ENCODE results near the gene TRIM13.
"Not testable (repeated sequence)": the region's sequence is repeated elsewhere in the genome, so short reads cannot be mapped to it uniquely, and the experiment has no call there.

TRIM13 gene

DNA sequence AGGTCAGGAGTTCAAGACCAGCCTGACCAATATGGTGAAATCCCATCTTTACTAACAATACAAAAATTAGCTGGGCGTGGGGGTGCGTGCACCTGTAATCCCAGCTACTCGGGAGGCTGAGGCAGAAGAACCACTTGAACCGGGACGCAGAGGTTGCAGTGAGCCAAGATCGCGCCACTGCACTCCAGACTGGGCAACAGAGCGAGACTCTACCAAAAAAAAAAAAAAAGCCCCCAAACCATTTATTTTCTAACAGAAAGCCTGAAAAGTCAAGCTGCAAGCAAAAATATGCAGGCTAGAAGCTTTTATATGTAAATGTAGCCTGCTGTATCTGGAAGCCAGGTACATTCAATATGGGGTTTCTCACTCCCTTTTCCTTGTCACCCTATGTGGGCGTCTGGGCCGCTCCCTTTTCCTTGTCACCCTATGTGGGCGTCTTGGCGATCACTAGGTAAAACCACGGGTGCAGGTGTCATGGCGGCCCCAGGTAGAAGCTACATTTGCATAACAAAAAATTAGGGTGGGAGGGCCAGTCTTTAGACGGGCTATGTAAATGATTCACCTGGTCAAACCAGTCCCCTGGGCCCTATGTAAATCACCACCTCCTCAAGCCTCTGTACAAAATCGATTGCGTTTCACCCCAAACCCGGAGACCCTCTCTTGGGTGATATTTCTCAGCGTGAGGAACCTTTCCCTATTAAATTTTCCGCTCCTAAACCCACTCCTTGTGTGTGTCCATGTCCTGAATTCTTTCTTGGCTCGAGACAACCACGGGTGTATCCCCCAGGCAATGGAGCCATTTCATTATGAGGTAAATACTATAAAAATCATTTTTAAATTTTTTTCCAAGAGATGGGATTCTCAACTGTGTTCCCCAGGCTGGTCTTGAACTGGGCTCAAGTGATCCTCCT, 2.1 kb downstream of the TRIM13 start:
- no peak for DNase-seq

DNA sequence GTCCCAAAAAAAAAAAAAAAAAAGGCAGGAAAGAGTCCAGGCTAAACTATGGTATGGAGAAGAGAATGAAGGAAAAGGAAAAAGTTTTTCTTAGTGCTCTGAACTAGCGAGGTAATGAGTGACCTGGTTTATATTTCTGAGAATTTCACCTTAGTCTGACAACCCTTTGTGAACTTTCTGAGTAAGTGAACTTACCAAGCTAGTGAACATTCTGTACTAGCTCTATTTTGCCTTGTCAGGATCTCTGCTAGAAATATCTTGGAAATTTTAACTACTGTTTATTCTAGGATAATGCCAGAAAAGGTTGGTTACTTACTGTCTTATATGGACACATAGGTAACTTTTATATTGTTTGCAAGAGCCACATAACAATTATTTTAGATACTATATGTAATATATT, 4.4 kb downstream of the TRIM13 start:
- no peak for DNase-seq

DNA sequence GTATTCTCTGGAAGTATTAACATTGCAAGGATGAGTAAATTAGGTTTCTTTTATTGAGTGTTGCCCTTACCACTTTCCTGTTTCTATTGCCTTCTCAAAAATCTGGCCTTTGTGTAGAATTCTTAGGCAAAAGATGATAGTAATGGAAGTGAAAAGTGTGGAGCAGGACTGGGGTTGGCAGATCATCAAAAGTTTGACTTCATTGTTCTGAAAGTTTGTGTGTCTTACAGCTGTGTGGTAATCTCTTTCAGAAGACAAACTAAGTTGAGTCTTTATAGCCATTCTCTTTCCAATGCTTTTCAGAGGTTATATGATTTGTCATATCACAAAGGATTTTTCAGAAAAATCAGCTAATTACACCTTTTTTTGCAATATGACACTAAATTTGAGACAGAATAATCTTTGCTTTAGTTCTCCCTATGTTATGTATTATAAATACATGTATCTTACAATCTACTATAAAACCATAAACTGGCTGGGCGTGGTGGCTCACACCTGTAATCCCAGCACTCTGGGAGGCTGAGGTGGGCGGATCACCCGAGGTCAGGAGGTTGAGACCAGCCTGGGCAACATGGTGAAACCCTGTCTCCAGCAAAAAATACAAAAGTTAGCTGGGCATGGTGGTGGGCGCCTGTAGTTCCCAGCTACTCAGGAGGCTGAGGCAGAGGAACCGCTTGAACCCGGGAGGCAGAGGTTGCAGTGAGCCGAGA, 9.7 kb downstream of the TRIM13 start:
- DNase-seq, result no peak

DNA sequence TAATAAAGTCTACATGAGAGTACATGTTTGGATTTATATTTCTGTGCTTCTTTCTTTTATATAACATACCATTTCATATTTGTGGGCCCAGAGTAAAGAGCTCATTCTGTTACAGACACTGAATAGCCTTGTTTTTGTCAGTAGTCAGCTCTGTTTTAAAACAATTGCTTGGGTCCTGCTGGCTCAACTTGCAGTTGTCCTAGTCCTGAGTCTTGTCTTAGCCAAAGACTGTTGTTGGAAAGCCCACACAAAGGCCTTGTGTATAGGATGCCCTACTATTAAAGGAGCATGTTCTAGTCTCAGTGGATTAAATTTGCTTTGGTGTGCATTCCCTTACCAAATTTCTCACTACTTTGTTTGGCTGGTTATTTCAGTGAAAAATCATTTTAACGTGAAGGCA, 14.6 kb downstream of the TRIM13 start:
- DNase-seq, result no peak

- DNase-seq, result no peak
These were observed 15.7 kb downstream of the TRIM13 start for GRCh38 chr13:50012396-50013169.

GRCh38 chr13:50014386-50014785, 17.5 kb downstream of the TRIM13 start:
- DNase-seq, result no peak

GRCh38 chr13:50015258-50015657, 18.4 kb downstream of the TRIM13 start, which contains the start of gene KCNRG:
KCNRG (plus strand) TSS chr13:50015444; CDS start chr13:50015494, 50 bp downstream.
- no peak for DNase-seq

GRCh38 chr13:50015750-50016149, 18.9 kb downstream of the TRIM13 start:
- no peak for DNase-seq

GRCh38 chr13:50016444-50016843, 19.6 kb downstream of the TRIM13 start:
- DNase-seq, result no peak

GRCh38 chr13:50017819-50018218, 21.0 kb downstream of the TRIM13 start:
- DNase-seq, result no peak

DNA sequence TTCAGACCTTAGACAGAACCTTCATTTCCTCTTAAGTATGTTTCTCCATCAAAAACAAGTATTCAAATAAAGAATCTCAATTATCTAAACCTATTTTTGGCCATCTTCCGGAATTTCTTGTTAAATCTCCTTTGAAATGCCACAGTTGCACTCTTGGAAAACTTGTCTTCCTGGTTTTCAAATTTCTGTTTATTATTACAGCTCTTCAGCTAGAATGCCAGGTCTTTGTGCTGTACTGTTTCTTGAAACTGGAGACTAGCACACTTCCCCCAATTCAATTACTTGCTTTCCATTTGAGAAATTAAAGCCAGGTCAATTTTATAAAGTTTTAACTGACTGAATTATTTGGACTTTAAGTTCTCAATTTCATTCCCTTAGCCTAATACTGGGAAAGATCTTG, 28.6 kb downstream of the TRIM13 start:
- DNase-seq, result no peak

GRCh38 chr13:50026788-50027473, 30.1 kb downstream of the TRIM13 start:
- no peak for DNase-seq

DNA sequence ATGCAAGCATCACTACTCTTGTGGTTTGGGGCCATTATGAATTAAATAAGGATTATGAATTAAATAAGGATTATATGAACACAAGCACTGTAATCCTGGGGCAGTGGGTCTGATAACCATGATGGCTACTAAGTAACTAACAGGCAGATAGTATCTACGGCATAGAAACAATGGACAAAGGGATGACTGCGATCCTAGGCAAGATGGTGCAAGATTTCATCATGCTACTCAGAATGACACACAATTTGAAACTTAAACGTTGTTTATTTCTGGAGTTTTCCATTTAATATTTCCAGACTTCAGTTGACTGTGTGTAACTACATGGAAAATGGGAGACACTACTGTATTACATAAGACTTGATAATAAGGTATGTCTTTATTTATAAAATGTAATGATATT, 33.5 kb downstream of the TRIM13 start:
- DNase-seq, result no peak

- no peak for DNase-seq
These were observed 36.9 kb downstream of the TRIM13 start for GRCh38 chr13:50033725-50034124.

DNA sequence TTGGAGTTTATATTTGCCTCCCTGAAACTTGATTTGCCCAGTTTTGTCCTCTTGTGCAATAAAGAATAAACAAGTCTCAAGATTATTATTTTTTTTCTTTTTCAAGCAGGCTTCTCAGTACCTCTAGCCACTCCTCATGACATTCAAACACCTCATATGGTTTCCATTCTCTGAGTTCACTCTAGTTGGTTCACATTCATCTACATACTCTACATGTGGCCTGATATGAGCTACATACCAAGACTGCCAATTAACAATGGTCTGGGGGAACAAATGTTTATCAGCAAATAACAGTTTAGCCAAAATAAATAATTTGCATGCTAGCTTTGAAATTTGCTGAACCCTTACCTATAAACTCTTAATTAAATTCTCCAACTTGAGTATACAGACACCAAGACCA, 40.9 kb downstream of the TRIM13 start:
- DNase-seq, result no peak

GRCh38 chr13:50038266-50038665, 41.4 kb downstream of the TRIM13 start:
- no peak for DNase-seq

GRCh38 chr13:50052478-50052877, 55.6 kb downstream of the TRIM13 start:
- DNase-seq, result no peak

GRCh38 chr13:50053844-50054243, 57.0 kb downstream of the TRIM13 start:
- DNase-seq, result no peak

- DNase-seq, result no peak
These were observed 58.6 kb downstream of the TRIM13 start for GRCh38 chr13:50055454-50055853.

GRCh38 chr13:50060718-50061117, 63.9 kb downstream of the TRIM13 start:
- no peak for DNase-seq

DNA sequence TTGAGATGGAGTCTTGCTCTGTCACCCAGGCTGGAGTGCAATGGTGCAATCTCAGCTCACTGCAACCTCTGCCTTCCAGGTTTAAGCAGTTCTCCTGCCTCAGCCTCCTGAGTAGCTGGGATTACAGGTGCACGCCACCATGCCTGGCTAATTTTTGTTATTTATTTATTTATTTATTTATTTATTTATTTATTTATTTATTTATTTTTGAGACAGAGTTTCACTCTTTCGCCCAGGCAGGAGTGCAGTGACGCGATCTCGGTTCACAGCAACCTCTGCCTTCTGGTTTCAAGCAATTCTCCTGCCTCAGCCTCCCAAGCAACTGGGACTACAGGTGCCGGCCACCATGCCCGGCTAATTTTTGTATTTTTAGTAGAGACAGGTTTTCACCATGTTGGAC, 65.5 kb downstream of the TRIM13 start:
- DNase-seq, result not testable (repeated sequence)

DNA sequence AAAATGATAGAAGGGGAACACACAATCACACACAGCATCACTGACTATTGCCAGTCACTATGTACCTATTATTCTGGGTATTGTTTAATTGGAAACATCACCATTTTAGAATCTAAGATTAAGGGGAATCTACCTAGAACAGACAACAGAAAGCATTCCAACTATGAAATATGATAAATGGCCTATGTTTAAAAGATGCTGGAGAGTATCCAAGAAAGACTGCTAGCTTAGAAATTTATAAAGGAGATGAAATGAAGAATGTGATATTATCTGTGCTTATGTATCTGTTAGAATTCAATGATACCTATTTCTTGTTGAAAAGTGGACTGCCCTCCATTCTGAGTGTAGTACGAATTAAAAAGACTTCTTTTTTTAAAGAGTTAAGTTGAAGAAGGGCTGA, 68.9 kb downstream of the TRIM13 start:
- DNase-seq, result no peak
